WERI-Rb-1 (cell line): ENCODE data around the gene ENPP3.

ENCODE experiments used
- DNase-seq: peaks from one replicate; pipeline ENCODE4 v3.0.0-alpha.2; 2020
- H3K27ac ChIP-seq: fragments of 250-450 bp; sonication (Bioruptor Pico); 2 replicates; pipeline ENCODE4 v1.5.1; 2020; ENCODE audit warnings: mild to moderate bottlenecking, moderate library complexity
- H3K27me3 ChIP-seq: fragments of 250-450 bp; sonication (Bioruptor Pico); 2 replicates; pipeline ENCODE4 v1.5.1; 2021; ENCODE audit warnings: mild to moderate bottlenecking, low read depth, moderate library complexity; ENCODE audit not compliant: insufficient read depth, severe bottlenecking
- H3K36me3 ChIP-seq: fragments of 250-450 bp; sonication (Bioruptor Pico); 2 replicates; pipeline ENCODE4 v1.5.1; 2020; ENCODE audit warnings: mild to moderate bottlenecking, moderate library complexity
- H3K4me3 ChIP-seq: 2 replicates; pipeline ENCODE4 v1.5.1; 2011; ENCODE audit warnings: low read depth, mild to moderate bottlenecking, control low read depth, low read length
- H3K9me3 ChIP-seq: fragments of 250-450 bp; sonication (Bioruptor Pico); 2 replicates; pipeline ENCODE4 v1.5.1; 2021; ENCODE audit warnings: mild to moderate bottlenecking, moderate library complexity; ENCODE audit not compliant: severe bottlenecking
- CTCF ChIP-seq: IDR thresholded peaks from 2 replicates; pipeline ENCODE4 v1.5.1; 2011; ENCODE audit warnings: low read depth, mild to moderate bottlenecking, control low read depth, inconsistent platforms, low read length

ENPP3 gene

GRCh38 chr6:131644921-131645320 lies 7.8 kb downstream of the ENPP3 start:
- H3K36me3 ChIP-seq = no peaks in the 10 kb centered on the region
- H3K4me3 ChIP-seq = no peak overlapping the region
- no peaks in the 10 kb centered on the region for H3K27me3 ChIP-seq
- no peaks in the 10 kb centered on the region for H3K9me3 ChIP-seq
- no peak overlapping the region for H3K27ac ChIP-seq
- no peak for TF ChIP-seq CTCF
- no peak for DNase-seq

- DNase-seq = no peak
- no peak for TF ChIP-seq CTCF
- H3K36me3 ChIP-seq = no peaks in the 10 kb centered on the region
Observed at GRCh38 chr6:131645846-131646245, 8.7 kb downstream of the ENPP3 start.

DNA sequence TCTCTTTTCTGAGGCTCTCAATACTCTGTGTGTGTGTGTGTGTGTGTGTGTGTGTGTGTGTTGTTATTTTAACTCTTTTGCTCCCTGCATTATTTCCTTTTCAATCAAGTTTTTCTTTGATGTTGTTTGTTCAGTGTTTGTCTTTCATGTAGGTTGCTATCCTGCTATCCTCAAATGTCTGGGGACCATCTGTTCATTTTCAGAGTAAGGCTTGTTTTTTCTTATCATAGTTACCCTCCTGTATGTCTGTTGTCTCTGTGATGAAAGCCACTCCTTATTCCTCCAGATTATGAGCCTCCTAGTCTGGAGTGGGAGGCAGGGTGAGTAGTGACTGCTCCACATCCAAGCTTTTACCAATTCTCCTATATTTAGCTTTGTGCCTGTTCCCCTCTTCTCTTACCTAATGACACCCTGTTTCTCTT lies 9.2 kb downstream of the ENPP3 start:
- Histone ChIP-seq H3K9me3 (no peaks in the 10 kb centered on the region), H3K36me3 (no peaks in the 10 kb centered on the region), H3K27me3 (no peaks in the 10 kb centered on the region), H3K27ac (no peak overlapping the region), H3K4me3 (no peak overlapping the region)
- DNase-seq = no peak
- no peak for TF ChIP-seq CTCF

More at GRCh38 chr6:131645846-131646245, 8.7 kb downstream of the ENPP3 start:
- no peak overlapping the region for H3K4me3 ChIP-seq
- no peak overlapping the region for H3K27ac ChIP-seq
- no peaks in the 10 kb centered on the region for H3K27me3 ChIP-seq
- no peaks in the 10 kb centered on the region for H3K9me3 ChIP-seq

- DNase-seq = no peak
- no peaks in the 10 kb centered on the region for H3K27me3 ChIP-seq
- no peak overlapping the region for H3K27ac ChIP-seq
- H3K9me3 ChIP-seq = no peaks in the 10 kb centered on the region
- TF ChIP-seq CTCF = no peak
- H3K36me3 ChIP-seq = no peaks in the 10 kb centered on the region
- H3K4me3 ChIP-seq = no peak overlapping the region
Observed at GRCh38 chr6:131651782-131652181, 14.7 kb downstream of the ENPP3 start.

DNA sequence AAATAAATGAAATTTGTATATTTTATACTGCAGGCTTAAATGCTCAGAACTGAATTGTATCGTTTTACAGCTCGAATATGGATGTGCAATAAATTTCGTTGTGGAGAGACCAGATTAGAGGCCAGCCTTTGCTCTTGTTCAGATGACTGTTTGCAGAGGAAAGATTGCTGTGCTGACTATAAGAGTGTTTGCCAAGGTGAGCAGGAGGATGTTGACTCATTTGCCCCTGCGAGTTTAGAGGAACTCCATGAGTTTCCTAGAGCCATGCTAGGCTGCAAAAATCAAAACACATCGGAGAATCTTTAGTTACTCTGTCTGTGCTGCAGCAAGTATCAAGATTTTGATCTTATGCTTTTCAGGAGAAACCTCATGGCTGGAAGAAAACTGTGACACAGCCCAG lies 15.4 kb downstream of the ENPP3 start:
- DNase-seq = no peak

More for the DNA sequence above, 15.4 kb downstream of the ENPP3 start:
- no peaks in the 10 kb centered on the region for H3K9me3 ChIP-seq
- H3K4me3 ChIP-seq = no peak overlapping the region
- no peak for TF ChIP-seq CTCF
- H3K36me3 ChIP-seq = no peaks in the 10 kb centered on the region
- H3K27me3 ChIP-seq = no peaks in the 10 kb centered on the region
- no peak overlapping the region for H3K27ac ChIP-seq
